ENCODE measurements around the gene USF1. TPM values are rescaled to one million over a fixed set of nuclear protein-coding genes. Genes with fewer than 3 reads are reported as not detected.

Gene USF1
- total RNA-seq, 2 donors from 2014 or later = 57.9 to 69.4 TPM

DNA sequence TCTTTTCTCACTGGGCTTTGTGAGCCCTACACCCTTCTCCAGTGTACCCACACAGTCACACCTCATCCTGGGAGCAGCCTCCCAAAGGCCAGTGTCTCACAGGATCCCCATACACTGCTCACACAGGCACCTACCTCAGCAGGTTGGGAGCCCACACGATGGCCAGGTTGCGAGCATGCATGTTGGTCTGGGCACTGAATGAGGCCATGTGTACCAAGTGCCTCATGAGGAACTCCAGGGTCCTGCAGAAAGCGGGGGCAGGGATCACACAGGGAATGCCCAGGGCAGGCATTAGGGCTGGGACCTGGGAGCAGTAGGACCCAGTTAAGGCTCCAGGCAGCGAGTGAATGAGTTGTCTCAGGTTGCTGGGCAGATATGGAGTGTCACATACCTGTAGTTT, 8.5 kb upstream of the USF1 start:
- Histone ChIP-seq H3K27me3 (replicated peaks; ENCODE audit: insufficient read depth) (no peaks in the 10 kb centered on the region), H3K4me1 (ENCODE audit: control insufficient read depth in 1 of 2, low read depth in 2 of 2) (no peaks in the 10 kb centered on the region), H3K27ac (no peak overlapping the region), H3K9me3 (no peaks in the 10 kb centered on the region), H3K4me3 (no peak overlapping the region), H3K36me3 (no peaks in the 10 kb centered on the region)
- TF ChIP-seq, protein P1, sequence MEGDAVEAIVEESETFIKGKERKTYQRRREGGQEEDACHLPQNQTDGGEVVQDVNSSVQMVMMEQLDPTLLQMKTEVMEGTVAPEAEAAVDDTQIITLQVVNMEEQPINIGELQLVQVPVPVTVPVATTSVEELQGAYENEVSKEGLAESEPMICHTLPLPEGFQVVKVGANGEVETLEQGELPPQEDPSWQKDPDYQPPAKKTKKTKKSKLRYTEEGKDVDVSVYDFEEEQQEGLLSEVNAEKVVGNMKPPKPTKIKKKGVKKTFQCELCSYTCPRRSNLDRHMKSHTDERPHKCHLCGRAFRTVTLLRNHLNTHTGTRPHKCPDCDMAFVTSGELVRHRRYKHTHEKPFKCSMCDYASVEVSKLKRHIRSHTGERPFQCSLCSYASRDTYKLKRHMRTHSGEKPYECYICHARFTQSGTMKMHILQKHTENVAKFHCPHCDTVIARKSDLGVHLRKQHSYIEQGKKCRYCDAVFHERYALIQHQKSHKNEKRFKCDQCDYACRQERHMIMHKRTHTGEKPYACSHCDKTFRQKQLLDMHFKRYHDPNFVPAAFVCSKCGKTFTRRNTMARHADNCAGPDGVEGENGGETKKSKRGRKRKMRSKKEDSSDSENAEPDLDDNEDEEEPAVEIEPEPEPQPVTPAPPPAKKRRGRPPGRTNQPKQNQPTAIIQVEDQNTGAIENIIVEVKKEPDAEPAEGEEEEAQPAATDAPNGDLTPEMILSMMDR (IDR thresholded peaks at IDR 0.05) = no peak
- DNase-seq (ENCODE audit: low spot score) (no peak), ATAC-seq (ENCODE audit: insufficient number of reproducible peaks, low FRiP score, low read depth) (no peak)

DNA sequence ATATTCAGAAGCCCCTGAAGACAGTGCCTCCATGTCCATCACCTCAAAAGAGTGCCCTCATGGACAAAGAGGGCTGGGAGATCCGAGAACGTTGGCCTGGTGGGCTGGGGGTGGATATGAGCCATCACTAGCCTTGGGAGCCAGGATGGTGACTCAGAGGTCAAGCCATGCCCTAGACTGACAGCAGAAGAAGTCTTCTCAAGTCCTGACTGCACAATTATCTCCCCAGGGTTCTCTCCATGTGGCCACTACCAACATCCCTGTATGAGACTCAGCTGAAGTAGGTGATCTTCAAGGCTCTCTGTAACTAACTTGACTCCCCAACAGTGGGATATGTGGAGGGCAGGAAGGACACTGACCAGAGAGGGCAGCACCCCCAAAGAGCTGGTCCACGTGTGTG, 7.1 kb upstream of the USF1 start:
- no peak for DNase-seq (ENCODE audit: low spot score)
- no peak for ATAC-seq (ENCODE audit: insufficient number of reproducible peaks, low FRiP score, low read depth)
- H3K36me3 ChIP-seq = no peaks in the 10 kb centered on the region
- H3K4me3 ChIP-seq = no peak overlapping the region
- no peaks in the 10 kb centered on the region for H3K4me1 ChIP-seq (ENCODE audit: control insufficient read depth in 1 of 2, low read depth in 2 of 2)
- TF ChIP-seq, protein P1 (IDR thresholded peaks at IDR 0.05) = no peak
- no peaks in the 10 kb centered on the region for H3K9me3 ChIP-seq
- no peaks in the 10 kb centered on the region for H3K27me3 ChIP-seq (replicated peaks; ENCODE audit: insufficient read depth)
- no peak overlapping the region for H3K27ac ChIP-seq

DNA sequence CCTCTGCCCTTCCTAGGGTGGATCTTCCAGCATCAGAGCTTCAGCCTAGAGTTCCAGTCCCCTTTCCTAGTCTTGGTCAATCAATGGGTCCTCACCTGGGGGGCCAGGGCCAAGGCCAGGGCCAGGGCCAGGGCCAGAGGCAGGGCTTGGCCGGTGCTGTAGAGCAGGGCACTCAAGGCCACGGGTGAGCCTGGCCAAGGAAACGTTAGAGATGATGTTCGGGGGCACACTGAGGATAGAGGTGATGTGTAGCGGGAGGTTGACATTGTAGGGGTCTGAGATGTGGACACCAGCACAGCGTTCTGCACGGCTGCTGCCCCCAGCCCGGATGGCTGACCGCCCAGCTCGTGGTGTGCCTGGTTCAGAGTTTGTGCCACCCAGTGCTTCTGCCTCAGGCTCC, 5.4 kb upstream of the USF1 start:
- TF ChIP-seq, protein P1 (IDR thresholded peaks at IDR 0.05) = no peak
- H3K4me1 ChIP-seq (ENCODE audit: control insufficient read depth in 1 of 2, low read depth in 2 of 2) = no peaks in the 10 kb centered on the region
- no peak for ATAC-seq (ENCODE audit: insufficient number of reproducible peaks, low FRiP score, low read depth)
- no peaks in the 10 kb centered on the region for H3K36me3 ChIP-seq
- no peak for DNase-seq (ENCODE audit: low spot score)
- H3K27ac ChIP-seq = no peak overlapping the region
- H3K4me3 ChIP-seq = no peak overlapping the region
- H3K9me3 ChIP-seq = no peaks in the 10 kb centered on the region
- no peaks in the 10 kb centered on the region for H3K27me3 ChIP-seq (replicated peaks; ENCODE audit: insufficient read depth)

DNA sequence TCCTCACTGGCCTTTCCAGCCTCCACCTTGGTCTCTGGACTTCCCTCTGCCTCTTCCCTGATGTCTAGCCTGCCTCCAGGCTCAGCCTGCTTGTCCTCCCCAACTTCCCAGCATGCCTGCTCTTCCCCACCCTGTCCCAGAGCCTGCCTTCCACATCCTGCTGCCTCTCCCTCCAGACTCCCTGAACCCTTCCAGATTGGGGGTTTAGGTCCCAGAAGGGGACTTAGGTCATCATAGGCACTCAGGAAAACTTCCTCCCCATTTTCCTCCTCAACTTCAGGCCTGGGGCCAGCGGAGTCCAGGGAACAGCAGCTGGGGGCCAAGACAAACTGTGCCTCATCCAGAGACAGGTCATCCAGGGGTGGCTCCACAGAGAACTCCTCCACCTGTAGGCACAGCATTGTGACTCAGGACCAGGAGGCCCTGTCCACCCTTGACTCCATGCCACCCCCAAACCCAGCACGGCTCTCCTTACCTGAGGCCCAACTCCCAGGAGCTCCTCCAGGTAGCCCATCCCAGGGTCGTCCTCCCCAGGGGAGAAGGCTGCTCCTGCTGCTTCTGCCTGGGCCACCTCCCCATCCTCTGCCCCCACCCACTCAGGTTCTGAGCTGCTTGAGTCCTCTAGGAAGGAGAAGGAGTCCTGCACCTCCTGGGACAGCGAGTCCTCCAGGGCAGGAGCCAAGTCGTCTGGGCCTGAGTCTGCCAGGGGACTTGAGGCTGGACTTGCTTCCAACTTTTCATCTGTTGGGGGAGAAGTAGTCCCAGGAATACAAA, 3.4 kb upstream of the USF1 start:
- DNase-seq (ENCODE audit: low spot score) (no peak), ATAC-seq (ENCODE audit: insufficient number of reproducible peaks, low FRiP score, low read depth) (no peak)
- Histone ChIP-seq H3K4me1 (ENCODE audit: control insufficient read depth in 1 of 2, low read depth in 2 of 2) (peaks cover 5 to 6% of the 10 kb centered on the region in 2 donors), H3K9me3 (no peaks in the 10 kb centered on the region), H3K27ac (no peak overlapping the region), H3K36me3 (no peaks in the 10 kb centered on the region), H3K4me3 (no peak overlapping the region), H3K27me3 (replicated peaks; ENCODE audit: insufficient read depth) (no peaks in the 10 kb centered on the region)
- TF ChIP-seq, protein P1 (IDR thresholded peaks at IDR 0.05) = no peak

DNA sequence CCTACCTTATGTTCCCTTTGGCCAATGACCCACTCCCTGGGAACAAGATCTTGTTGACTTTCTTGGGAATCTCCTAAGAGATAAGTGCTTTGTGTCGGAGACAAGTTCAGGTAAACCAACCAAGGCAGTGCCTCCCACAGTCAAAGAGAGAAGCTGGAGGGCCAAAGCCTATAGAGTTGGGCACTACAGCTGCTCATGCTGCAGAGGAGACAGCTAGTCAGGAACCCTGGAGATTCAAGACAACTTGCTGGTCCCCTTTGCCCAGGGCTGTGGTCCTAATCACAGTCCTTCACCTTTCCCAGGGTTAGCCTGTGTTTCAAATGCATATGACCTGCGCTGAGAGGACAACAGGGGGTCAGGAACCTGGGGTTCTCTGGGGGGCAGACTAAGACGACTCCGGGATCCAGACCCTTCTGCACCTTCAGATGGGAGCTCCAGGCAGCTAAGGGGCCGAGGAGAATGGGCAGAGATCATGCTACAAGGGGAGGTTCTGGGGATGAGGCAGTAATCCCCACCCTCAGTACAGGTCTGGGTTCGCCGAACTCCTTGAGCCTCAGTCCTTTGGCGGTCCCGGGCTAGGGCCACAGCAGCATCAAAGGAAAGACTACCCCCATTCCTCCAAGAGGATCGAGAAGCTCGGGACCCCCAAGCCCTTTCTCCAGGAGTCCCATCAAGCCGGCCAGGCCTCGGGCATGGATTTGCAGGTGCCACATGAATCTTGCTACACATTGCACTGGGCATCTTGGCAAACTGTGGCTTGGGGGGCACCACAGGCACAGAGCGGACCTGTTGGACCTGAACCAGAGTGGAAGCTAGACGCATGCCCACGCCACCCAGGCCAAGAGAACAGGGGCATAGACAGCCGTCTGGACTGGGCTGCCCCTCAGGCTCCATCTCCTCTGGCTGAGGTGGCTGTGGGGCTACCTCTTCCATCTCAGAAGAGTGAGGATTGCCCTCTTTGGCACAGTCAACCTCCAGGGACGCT, 2.0 kb upstream of the USF1 start:
- TF ChIP-seq, protein P1 (IDR thresholded peaks at IDR 0.05) = no peak
- no peak overlapping the region for H3K4me3 ChIP-seq
- DNase-seq (ENCODE audit: low spot score) = no peak
- ATAC-seq (ENCODE audit: insufficient number of reproducible peaks, low FRiP score, low read depth) = no peak
- no peaks in the 10 kb centered on the region for H3K27me3 ChIP-seq (replicated peaks; ENCODE audit: insufficient read depth)
- peak overlapping the region in 1 of 2 donors; percentile 93 for H3K27ac ChIP-seq
- H3K36me3 ChIP-seq = peaks cover 4% of the 10 kb centered on the region
- peaks cover 9 to 18% of the 10 kb centered on the region in 2 donors for H3K4me1 ChIP-seq (ENCODE audit: control insufficient read depth in 1 of 2, low read depth in 2 of 2)
- H3K9me3 ChIP-seq = no peaks in the 10 kb centered on the region
